ENCODE results near the gene PAXX.

The PAXX gene

DNA sequence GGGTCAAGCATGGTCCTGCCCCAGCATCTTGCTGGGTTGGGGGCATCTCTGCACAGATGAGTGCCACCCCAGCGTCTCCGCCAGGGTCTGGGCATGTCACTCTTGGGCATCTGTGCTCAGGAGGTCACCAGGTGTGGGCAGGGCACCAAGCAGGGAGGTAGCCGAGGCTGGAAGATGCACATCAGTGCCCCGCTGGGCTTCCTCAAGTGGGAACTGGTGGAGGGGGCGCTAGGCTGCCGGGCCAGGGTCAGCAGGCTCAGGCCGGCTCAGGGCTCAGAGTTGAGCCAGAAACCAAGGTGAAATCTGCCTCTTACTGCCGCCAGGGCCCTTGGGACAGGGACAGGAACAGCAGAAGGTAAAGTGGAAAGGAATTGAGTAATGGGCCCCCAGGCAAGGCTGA lies 43.7 kb downstream of the PAXX start:
- TF ChIP-seq, protein P1, sequence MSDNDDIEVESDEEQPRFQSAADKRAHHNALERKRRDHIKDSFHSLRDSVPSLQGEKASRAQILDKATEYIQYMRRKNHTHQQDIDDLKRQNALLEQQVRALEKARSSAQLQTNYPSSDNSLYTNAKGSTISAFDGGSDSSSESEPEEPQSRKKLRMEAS (IDR thresholded peaks at IDR 0.05; ENCODE audit: low read depth, low read length), result no peak
- TF ChIP-seq POLR2A (IDR thresholded peaks at IDR 0.05; ENCODE audit: extremely low read depth, insufficient read length), result no peak
- TF ChIP-seq, protein P2, sequence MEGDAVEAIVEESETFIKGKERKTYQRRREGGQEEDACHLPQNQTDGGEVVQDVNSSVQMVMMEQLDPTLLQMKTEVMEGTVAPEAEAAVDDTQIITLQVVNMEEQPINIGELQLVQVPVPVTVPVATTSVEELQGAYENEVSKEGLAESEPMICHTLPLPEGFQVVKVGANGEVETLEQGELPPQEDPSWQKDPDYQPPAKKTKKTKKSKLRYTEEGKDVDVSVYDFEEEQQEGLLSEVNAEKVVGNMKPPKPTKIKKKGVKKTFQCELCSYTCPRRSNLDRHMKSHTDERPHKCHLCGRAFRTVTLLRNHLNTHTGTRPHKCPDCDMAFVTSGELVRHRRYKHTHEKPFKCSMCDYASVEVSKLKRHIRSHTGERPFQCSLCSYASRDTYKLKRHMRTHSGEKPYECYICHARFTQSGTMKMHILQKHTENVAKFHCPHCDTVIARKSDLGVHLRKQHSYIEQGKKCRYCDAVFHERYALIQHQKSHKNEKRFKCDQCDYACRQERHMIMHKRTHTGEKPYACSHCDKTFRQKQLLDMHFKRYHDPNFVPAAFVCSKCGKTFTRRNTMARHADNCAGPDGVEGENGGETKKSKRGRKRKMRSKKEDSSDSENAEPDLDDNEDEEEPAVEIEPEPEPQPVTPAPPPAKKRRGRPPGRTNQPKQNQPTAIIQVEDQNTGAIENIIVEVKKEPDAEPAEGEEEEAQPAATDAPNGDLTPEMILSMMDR (IDR thresholded peaks at IDR 0.05; ENCODE audit: low read depth, low read length), result no peak
- TF ChIP-seq MYC (IDR thresholded peaks at IDR 0.05; ENCODE audit: low read depth, low read length), result no peak
- no peak for DNase-seq (ENCODE audit: low read depth)
- no peak overlapping the region for H3K4me3 ChIP-seq (ENCODE audit: low read depth, low read length)

DNA sequence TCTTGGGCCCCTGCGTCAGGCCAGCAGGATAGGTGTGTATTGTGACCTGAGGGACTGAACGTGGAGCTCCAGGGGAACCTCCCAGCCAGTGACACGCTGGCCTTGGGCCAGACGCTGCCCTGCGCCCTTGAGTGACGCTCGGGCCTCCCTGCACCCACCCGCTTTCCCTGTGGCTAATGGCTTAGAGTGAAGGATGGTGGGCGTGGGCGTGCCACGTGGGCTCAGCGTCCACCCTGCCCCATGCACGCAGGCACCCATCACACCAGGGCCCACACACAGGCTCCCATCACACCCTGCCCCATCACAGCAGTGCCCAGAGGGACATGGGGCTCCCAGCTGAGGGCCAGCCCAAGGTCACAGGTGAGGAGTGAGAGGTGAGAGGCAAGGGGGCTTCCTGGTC lies 44.8 kb downstream of the PAXX start:
- H3K4me3 ChIP-seq (ENCODE audit: low read depth, low read length), result no peak overlapping the region
- TF ChIP-seq POLR2A (IDR thresholded peaks at IDR 0.05; ENCODE audit: extremely low read depth, insufficient read length) (no peak), MYC (IDR thresholded peaks at IDR 0.05; ENCODE audit: low read depth, low read length) (no peak)
- TF ChIP-seq, protein P1 (IDR thresholded peaks at IDR 0.05; ENCODE audit: low read depth, low read length), result no peak
- TF ChIP-seq, protein P2 (IDR thresholded peaks at IDR 0.05; ENCODE audit: low read depth, low read length), result no peak
- DNase-seq (ENCODE audit: low read depth), result no peak

DNA sequence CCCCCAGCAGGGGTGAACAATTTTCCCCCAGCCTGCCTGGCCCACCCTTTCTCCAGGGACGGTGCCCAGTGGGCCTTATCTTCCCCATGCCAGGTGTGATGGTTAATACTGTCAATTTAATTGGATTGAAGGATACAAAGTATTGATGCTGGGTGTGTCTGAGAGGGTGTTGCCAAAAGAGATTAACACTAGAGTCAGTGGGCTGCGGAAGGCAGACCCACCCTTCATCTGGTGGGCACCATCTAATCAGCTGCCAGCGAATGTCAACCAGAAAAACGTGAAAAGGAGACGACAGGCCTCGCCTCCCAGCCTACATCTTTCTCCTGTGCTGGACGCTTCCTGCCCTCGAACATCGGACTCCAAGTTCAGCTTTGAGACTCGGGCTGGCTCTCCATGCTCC lies 45.3 kb downstream of the PAXX start:
- TF ChIP-seq, protein P1 (IDR thresholded peaks at IDR 0.05; ENCODE audit: low read depth, low read length), result no peak
- no peak for TF ChIP-seq POLR2A (IDR thresholded peaks at IDR 0.05; ENCODE audit: extremely low read depth, insufficient read length)
- TF ChIP-seq MYC (IDR thresholded peaks at IDR 0.05; ENCODE audit: low read depth, low read length), result no peak
- TF ChIP-seq, protein P2 (IDR thresholded peaks at IDR 0.05; ENCODE audit: low read depth, low read length), result no peak
- no peak overlapping the region for H3K4me3 ChIP-seq (ENCODE audit: low read depth, low read length)
- DNase-seq (ENCODE audit: low read depth), result no peak

DNA sequence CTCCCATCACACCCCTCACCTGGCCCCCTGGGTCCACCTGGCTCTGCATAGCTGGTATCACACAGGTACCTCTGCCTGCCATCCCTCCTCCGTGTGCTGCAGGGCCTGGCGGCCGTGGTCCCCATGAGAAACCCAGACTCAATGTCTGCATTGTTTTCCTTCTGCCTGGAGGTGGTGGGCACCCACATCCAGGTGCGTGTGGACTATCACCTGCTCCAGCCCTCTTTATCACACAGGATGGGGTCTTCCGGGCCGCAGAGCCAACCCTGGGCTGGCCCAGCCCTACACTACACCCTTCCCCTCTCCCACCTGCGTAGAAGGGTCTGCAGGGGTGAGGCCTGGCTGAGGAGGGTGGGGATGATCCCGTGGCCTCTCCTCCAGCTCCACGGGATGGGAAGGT lies 46.7 kb downstream of the PAXX start:
- TF ChIP-seq, protein P1 (IDR thresholded peaks at IDR 0.05; ENCODE audit: low read depth, low read length), result no peak
- TF ChIP-seq POLR2A (IDR thresholded peaks at IDR 0.05; ENCODE audit: extremely low read depth, insufficient read length) (no peak), MYC (IDR thresholded peaks at IDR 0.05; ENCODE audit: low read depth, low read length) (no peak)
- TF ChIP-seq, protein P2 (IDR thresholded peaks at IDR 0.05; ENCODE audit: low read depth, low read length), result no peak
- H3K4me3 ChIP-seq (ENCODE audit: low read depth, low read length), result no peak overlapping the region
- no peak for DNase-seq (ENCODE audit: low read depth)

DNA sequence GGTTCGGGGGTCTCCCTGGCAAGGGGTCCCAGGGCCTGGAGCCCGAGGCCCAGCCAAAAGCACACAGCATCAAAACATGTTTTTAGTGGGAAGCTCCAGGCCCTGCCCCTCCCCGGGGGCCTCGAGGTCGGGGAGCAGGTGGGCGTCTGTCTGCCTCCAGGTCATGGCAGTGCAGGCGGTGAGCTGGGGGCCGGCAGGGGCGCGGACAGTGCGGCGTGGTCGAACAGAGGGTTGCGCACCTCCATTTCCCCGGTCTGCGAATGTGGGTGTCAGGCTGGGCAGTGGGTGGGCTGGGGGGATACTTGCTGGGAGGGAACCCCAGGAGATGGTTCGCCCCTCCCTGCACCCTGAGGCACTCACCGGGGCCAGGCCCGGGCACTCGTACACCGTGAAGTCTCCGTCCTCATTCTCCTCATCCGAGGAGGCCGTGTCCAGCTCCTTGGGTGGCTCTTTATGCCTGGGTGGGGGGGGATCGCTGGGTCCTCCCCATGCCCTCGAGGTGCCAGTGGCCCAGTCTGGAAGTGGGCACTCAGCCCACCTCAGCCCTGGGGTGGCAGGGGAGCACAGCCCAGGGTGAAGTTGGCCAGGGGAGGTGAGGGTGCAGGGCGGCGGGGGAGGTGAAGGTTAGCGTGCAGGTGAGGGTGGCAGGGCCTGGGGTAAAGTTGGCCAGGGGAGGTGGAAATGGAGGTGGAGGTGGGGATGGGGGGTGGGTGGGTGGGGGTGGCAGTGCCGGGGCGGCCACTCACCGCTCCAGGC lies 47.6 kb downstream of the PAXX start:
- no peak overlapping the region for H3K4me3 ChIP-seq (ENCODE audit: low read depth, low read length)
- DNase-seq (ENCODE audit: low read depth), result no peak
- TF ChIP-seq, protein P2 (IDR thresholded peaks at IDR 0.05; ENCODE audit: low read depth, low read length), result no peak
- TF ChIP-seq MYC (IDR thresholded peaks at IDR 0.05; ENCODE audit: low read depth, low read length) (no peak), POLR2A (IDR thresholded peaks at IDR 0.05; ENCODE audit: extremely low read depth, insufficient read length) (no peak)
- TF ChIP-seq, protein P1 (IDR thresholded peaks at IDR 0.05; ENCODE audit: low read depth, low read length), result no peak
